ENCODE data around the gene GAS2. TPM values are rescaled to one million over a fixed set of nuclear protein-coding genes. Genes with fewer than 3 reads are reported as not detected.

Gene GAS2
- total RNA-seq, 1 donor from 2014 or later: 34.2 TPM

- no peak for DNase-seq (ENCODE audit: low spot score)
- ATAC-seq: no peak
Measured at GRCh38 chr11:22723274-22723673, 56.9 kb downstream of the GAS2 start.

GRCh38 chr11:22725079-22725478 lies 58.7 kb downstream of the GAS2 start:
- ATAC-seq (no peak), DNase-seq (ENCODE audit: low spot score) (no peak)

- no peak for DNase-seq (ENCODE audit: low spot score)
- no peak for ATAC-seq
Measured at GRCh38 chr11:22728600-22729389, 62.4 kb downstream of the GAS2 start.

- DNase-seq (ENCODE audit: low spot score) (no peak), ATAC-seq (peak; percentile 54)
Measured at GRCh38 chr11:22730319-22730718, 63.9 kb downstream of the GAS2 start.

GRCh38 chr11:22732588-22732987 lies 66.2 kb downstream of the GAS2 start:
- DNase-seq (ENCODE audit: low spot score) (no peak), ATAC-seq (no peak)

- DNase-seq (ENCODE audit: low spot score): no peak
- ATAC-seq: no peak
Measured at GRCh38 chr11:22733475-22734248, 67.3 kb downstream of the GAS2 start.

GRCh38 chr11:22734628-22735345 lies 68.4 kb downstream of the GAS2 start:
- ATAC-seq (peak; percentile 39), DNase-seq (ENCODE audit: low spot score) (no peak)

- ATAC-seq (no peak), DNase-seq (ENCODE audit: low spot score) (no peak)
Measured at GRCh38 chr11:22742157-22742613, 75.8 kb downstream of the GAS2 start.

- ATAC-seq: no peak
Measured at GRCh38 chr11:22749536-22749935, 83.1 kb downstream of the GAS2 start.

GRCh38 chr11:22752908-22753310 lies 86.5 kb downstream of the GAS2 start:
- ATAC-seq: peak; percentile 36
- DNase-seq (ENCODE audit: low spot score): no peak

More at GRCh38 chr11:22749536-22749935, 83.1 kb downstream of the GAS2 start:
- no peak for DNase-seq (ENCODE audit: low spot score)

GRCh38 chr11:22753416-22753815 lies 87.0 kb downstream of the GAS2 start:
- DNase-seq (ENCODE audit: low spot score) (no peak), ATAC-seq (no peak)

GRCh38 chr11:22761066-22761465 lies 94.7 kb downstream of the GAS2 start:
- ATAC-seq (no peak), DNase-seq (ENCODE audit: low spot score) (no peak)

GRCh38 chr11:22763166-22763565 lies 96.8 kb downstream of the GAS2 start:
- ATAC-seq: no peak

GRCh38 chr11:22764735-22765134 lies 98.3 kb downstream of the GAS2 start:
- DNase-seq (ENCODE audit: low spot score) (no peak), ATAC-seq (no peak)

More at GRCh38 chr11:22763166-22763565, 96.8 kb downstream of the GAS2 start:
- DNase-seq (ENCODE audit: low spot score): no peak

GRCh38 chr11:22768281-22768680 lies 101.9 kb downstream of the GAS2 start:
- DNase-seq (ENCODE audit: low spot score) (no peak), ATAC-seq (no peak)

- ATAC-seq: no peak
- DNase-seq (ENCODE audit: low spot score): no peak
Measured at GRCh38 chr11:22769081-22769480, 102.7 kb downstream of the GAS2 start.

- ATAC-seq (peak; percentile 35), DNase-seq (ENCODE audit: low spot score) (no peak)
Measured at GRCh38 chr11:22774716-22775115, 108.3 kb downstream of the GAS2 start.

- DNase-seq (ENCODE audit: low spot score) (no peak), ATAC-seq (peak; percentile 56)
Measured at GRCh38 chr11:22775248-22775647, 108.8 kb downstream of the GAS2 start.

- ATAC-seq (peak; percentile 51), DNase-seq (ENCODE audit: low spot score) (no peak)
Measured at GRCh38 chr11:22778642-22779041, 112.2 kb downstream of the GAS2 start.

- ATAC-seq (peak; percentile 67), DNase-seq (ENCODE audit: low spot score) (no peak)
Measured at GRCh38 chr11:22779850-22780249, 113.4 kb downstream of the GAS2 start.

- ATAC-seq (no peak), DNase-seq (ENCODE audit: low spot score) (no peak)
Measured at GRCh38 chr11:22780952-22781593, 114.7 kb downstream of the GAS2 start.
